ENCODE measurements around the gene CD164L2. TPM values are rescaled to one million over a fixed set of nuclear protein-coding genes. Genes with fewer than 3 reads are reported as not detected.
"Not testable (repeated sequence)": the region's sequence is repeated elsewhere in the genome, so short reads cannot be mapped to it uniquely, and the experiment has no call there.

The CD164L2 gene
- not detected in 2 replicates for total RNA-seq

GRCh38 chr1:27383039-27383605 is at the start of gene CD164L2:
Gene CD164L2, minus strand, starts transcription at chr1:27383333. Its CDS starts 94 bp downstream, at chr1:27383239.
- intact Hi-C loops (cut with micrococcal nuclease): no loop called here

DNA sequence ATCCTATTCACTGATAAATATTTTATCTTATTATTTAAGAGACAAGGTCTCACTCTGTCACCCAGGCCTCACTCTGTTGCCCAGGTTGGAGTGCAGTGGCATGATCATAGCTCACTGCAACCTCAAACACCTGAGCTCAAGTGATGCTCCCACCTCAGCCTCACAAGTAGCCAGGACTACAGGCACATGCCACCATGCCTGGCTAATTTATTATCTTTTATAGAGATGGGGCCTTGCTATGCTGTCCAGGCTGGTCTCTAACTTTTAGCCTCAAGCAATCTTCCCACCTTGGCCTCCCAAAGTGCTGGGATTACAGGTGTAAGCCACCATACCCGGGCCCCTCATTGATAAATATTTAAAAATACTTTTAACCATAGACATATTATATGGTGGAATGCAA is 49.6 kb upstream of the CD164L2 start:
- intact Hi-C loops (cut with micrococcal nuclease): loop anchor here (5.0 kb wide), 1 partner anchor 60 kb away; the partner anchor contains the start of gene WASF2

DNA sequence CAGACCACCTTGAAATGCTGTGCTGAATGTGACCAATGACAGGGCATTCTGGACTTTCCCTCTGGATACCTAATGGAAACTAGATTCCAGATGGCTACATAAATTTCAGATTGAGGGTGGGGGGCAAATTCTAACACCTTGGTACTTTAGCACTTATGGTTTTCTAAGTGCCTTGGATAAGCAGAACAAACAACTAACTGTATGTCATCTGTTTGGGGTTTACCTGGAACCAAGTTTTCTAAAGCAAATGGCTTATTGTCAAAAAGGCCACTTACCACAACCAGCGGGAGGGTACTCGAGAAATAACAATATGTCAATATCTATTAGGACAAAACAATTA is 48.4 kb upstream of the CD164L2 start:
- intact Hi-C loops (cut with micrococcal nuclease): loop anchor here (5.0 kb wide), 1 partner anchor 61 kb away; the partner anchor contains the start of gene WASF2

DNA sequence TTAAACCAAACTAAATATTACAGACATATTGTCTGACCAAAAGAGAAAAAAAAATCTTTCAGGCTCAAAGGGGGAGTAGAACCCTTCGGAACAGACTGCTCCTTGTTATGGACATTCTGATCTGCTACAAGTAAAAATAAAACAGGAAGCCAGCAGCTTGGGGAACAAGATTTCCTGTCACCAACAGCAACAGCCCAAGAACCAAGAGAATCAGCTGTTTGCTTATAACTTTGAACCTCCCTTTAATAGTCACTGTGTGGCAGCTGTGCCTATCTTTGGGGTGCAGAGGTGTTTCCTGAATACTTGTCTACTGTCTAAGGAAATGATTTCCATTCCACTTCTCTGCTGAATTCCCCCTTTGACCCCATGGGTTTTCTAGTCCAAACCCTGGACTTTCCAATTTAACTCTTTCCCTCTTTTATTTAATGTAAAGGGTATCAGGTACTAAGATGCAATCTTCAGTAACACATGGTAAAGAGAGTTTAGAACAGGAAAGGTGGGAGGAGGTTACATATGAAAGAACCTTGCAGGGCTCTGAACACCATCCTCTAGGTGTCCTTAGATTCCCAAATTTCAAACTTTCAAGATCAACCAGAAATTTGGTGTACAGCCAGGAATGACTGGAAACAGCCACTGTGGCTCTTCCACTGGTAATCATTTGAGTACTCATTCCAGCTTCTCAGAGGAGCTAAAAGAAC is 47.9 kb upstream of the CD164L2 start:
- intact Hi-C loops (cut with micrococcal nuclease): loop anchor here (5.0 kb wide), 1 partner anchor 61 kb away; the partner anchor contains the start of gene WASF2

- intact Hi-C loops (cut with micrococcal nuclease): no loop called here
Measured at GRCh38 chr1:27429029-27429425, 45.9 kb upstream of the CD164L2 start.

DNA sequence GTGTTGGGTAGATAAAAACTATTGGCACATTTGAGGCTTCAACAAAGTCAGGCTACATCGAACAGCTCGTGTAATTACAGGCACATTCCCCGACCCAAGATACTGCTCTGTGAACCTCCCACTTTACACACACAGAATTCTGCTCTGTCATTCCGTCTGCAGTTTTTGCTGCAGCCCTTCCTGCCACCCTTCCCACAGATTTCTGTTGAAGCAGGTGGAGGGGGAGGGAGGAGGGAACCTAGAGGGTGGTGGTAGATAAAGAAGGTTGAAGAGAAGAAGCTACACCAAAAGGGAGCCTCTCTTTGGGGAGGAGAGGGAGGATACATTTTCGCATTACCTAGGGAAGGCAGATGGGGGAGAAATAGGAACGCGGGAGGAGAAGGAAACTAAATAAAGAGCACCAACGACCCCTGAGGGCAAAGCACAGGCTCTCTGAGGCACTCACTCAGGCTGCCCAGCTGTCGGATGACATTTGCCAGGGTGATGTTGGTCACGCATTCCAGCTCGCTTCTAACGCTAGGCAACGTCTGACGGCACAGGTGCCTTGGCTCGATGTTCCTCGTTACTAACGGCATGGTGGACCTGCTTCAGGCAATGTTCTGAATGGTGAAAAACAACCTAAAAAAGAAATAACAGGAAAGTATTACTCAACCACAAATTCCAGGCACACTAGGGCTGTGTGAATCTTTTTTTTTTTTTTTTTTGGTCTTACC is 45.3 kb upstream of the CD164L2 start:
- intact Hi-C loops (cut with micrococcal nuclease): no loop called here

DNA sequence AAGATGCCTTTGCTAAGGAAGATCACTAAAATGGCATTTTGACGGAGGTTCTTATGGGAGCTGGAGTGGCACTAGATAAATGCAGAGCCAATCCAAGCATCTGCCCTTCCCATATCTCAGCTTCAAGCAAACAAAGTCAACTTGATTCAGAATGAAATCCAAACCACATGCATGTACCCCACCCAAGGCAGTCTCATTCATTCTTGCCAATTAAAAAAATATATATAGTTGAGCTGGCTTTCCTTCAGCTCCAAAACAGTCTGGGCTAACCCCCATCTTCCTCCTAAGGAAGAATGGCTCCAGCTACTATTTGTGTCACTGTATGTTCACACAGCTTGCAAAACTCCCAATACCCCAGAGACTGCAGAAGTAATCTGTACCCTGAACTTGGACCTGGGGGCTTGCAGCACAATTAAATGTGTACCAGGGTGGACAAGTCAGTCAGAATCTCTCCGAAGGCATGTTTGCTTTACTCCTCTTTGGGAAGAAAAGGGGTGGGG is 44.7 kb upstream of the CD164L2 start:
- intact Hi-C loops (cut with micrococcal nuclease): no loop called here

DNA sequence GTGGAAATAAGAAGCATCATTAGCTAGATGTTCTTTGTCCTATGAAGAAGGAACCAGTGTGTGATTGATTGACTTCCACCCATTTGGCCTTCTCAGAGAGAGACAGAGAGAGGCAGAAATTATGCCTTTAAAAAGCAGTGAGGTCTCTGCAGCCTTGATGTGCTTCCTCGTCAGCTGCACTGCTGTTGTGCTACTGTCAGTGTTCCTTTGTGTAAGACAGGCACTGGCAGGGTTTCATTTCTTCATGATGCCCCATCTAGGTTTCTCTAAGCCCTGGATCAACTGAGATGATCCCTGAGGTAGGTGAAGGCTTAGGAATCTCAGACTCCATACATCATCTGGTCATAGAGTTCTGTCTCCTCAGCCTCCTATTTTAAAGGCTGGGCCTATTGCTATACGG is 44.2 kb upstream of the CD164L2 start:
- intact Hi-C loops (cut with micrococcal nuclease): no loop called here

GRCh38 chr1:27423709-27424108 is 40.6 kb upstream of the CD164L2 start:
- intact Hi-C loops (cut with micrococcal nuclease): no loop called here

DNA sequence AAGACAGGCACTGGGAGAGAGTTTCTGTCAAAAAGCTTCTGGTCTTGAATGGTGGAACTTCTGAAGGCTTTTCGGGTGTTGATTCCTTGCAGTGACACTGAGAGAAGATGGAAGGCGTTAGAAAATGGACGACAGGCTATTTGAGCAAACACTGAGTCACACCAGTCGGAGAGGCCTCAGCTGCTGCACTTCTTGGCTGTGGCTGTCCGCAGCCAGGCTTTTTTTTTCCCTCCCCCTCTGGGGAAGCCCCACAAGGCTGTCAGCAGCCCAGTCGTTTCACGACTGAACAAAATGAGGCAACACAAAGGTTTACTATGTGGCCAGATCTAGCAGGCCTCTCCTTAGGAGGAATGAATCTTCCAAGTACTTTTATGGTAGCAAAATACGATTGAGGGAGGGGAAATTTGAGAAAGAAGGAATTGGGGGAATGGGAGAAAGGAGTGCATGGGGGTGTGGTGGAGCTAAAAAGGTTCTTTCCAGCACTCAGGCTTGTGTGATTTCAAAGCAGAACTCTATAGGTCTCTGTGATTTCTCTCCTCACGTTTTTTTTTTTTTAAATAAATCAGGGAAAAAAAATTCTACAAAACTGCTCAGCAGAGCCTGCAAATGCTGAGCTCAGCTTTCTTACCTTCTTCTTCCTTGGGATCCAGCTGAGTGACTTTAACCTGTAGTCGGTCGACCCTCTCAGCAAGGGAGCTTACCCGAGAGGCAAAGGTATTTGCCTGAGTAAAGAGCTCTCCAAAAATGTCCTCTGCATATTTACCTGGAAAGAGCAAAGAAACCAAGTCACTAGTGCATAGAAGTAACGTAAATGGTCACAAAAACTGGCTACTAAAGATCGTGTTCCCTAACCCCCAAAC is 35.4 kb upstream of the CD164L2 start:
- intact Hi-C loops (cut with micrococcal nuclease): no loop called here

GRCh38 chr1:27417713-27418112 is 34.6 kb upstream of the CD164L2 start:
- intact Hi-C loops (cut with micrococcal nuclease): loop anchor here (1.0 to 2.0 kb wide), 3 partner anchors 71 to 245 kb away; no protein-coding TSS in a partner anchor

DNA sequence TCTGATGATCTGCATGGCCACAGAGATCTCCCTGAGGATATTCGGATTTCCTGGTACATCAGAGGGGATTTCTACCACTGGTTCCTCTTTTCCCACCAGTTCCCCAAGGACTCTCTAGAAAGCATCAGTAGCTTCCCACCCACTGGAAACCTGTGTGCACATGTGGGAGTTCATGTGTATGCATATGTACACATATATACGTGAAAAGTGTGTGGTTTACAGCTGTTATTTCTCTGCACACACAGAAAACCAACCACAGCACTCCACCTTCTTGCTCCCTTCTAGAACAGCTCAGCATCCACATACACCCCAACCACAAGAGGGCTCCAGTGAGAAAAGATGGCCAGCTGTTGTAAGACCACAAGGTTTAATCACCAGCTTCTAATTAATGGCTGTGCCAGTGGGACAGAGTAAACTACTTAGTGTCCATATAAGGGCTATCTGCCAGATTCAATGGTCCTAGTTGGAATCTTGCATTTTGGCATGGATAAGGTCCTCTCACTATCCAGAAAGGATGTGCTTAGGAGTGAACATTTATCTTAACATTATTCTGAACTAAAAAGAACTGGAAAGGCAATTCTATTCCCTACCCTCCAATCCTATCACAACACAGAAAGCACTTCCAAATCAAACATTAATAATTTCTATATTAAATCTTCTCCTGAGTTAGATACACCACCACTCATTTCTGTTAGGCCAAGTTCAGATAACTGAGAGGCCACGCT is 33.4 kb upstream of the CD164L2 start:
- intact Hi-C loops (cut with micrococcal nuclease): loop anchor here (1.0 to 2.0 kb wide), 4 partner anchors 72 to 246 kb away; no protein-coding TSS in a partner anchor

- intact Hi-C loops (cut with micrococcal nuclease): no loop called here
Measured at GRCh38 chr1:27414091-27414490, 31.0 kb upstream of the CD164L2 start.

- intact Hi-C loops (cut with micrococcal nuclease): no loop called here
Measured at GRCh38 chr1:27413004-27413403, 29.9 kb upstream of the CD164L2 start.

GRCh38 chr1:27412502-27412901 is 29.4 kb upstream of the CD164L2 start:
- intact Hi-C loops (cut with micrococcal nuclease): no loop called here

GRCh38 chr1:27410709-27411108 is 27.6 kb upstream of the CD164L2 start:
- intact Hi-C loops (cut with micrococcal nuclease): no loop called here

DNA sequence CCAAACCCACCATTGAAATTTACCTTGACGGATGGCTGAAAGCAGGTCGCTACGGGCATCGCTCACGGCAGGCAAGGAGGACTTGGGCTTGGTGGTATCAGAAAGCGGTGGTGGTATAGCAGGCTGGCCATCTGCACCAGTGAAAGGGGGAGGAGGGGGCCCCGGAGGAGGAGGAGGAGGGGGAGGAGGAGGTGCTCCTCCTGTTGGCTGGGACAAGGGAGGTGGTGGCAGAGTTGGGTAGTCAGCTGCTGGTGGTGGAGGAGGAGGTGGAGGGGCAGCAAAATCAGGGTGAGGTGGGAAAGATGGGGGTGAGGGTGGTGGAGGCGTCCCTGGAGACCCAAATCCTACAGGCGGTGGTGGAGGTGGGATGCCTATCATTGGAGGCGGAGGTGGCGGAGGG is 26.5 kb upstream of the CD164L2 start:
- intact Hi-C loops (cut with micrococcal nuclease): no loop called here

DNA sequence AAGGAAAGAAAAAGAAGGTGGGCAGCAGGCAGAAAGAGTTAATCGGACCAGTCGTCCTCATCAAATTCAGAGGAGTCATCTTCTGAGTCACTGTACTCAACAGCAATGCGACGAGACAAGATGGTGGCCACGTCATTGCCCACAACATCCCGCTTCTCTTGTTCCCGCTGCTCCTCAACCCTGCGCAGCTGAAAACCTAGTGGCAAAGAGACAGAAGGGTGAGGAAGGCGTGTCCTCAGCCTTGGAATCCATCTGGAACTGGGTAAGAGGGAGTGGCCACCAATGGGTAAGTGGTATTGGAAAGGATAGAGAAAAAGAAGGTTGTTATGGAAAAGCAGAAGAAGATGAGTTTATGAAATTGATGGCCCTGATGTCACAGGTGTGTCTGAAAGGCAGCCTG is 25.0 kb upstream of the CD164L2 start:
- intact Hi-C loops (cut with micrococcal nuclease): no loop called here

DNA sequence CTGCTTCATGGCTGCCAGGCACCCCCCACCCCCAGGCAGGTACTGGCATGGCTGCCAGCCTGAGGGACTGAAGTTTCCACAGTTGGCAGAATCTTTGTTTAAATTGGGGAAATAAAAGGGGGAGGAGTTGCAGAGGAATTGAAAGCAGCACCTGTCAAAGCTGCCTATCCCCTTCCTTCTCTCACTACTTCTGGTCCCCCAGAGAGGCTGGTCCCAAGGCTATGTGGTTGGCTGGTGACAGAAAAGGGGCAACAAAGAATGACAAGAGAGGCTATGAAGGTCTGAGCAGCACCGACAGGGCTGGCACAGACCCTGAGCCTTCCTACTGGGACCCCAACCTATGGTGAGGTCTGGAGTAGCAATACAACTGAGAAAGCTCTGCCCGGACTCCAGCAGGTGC is 23.7 kb upstream of the CD164L2 start:
- intact Hi-C loops (cut with micrococcal nuclease): not testable (repeated sequence)

- intact Hi-C loops (cut with micrococcal nuclease): no loop called here
Measured at GRCh38 chr1:27406362-27406680, 23.2 kb upstream of the CD164L2 start.

All from T-helper 2 cell treated with Interferon-gamma antibody and Interleukin-4, amounts not matched to agents 100 ng/mL and 5 ng/mL, for 36 hours (primary cell).